ENCODE measurements around the gene LASP1NB.

LASP1NB gene

DNA sequence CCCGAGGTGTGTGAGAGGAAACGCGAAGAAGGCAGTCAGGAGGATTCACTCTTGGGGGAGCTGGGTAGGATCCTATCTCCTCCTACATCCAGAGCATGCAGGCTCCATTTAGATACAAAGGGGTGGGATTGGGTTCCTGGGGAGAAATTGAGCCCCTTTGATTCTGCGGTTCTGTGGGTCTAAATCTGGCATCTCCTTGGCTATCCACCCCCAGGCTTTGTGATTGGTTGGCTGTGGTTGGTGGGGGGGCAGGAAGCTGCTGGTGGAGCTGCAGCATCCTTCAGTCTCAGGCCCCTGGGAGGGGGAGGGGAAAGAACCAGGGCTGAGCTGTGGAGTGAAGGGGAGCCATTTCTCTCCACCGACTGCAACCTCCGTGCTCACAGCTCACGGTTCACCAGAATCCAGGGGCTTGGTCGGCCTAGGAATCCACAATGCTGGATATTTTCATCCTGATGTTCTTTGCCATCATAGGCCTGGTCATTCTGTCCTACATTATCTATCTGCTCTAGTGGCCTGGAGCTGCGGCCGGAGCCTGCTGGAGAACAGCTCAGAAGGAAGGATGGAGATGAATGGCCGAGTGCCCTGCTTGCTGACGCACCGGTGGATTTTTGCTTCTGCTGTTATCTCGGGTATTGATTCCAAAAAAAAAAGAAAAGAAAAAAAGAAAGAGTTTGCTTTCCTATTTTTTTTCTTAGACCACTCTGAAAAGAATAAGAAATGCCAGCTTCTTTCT is at the start of gene LASP1NB:
Gene LASP1NB, plus strand, starts transcription at position 352 of the 733 bp plus-strand sequence.
- DNase-seq: no peak

DNA sequence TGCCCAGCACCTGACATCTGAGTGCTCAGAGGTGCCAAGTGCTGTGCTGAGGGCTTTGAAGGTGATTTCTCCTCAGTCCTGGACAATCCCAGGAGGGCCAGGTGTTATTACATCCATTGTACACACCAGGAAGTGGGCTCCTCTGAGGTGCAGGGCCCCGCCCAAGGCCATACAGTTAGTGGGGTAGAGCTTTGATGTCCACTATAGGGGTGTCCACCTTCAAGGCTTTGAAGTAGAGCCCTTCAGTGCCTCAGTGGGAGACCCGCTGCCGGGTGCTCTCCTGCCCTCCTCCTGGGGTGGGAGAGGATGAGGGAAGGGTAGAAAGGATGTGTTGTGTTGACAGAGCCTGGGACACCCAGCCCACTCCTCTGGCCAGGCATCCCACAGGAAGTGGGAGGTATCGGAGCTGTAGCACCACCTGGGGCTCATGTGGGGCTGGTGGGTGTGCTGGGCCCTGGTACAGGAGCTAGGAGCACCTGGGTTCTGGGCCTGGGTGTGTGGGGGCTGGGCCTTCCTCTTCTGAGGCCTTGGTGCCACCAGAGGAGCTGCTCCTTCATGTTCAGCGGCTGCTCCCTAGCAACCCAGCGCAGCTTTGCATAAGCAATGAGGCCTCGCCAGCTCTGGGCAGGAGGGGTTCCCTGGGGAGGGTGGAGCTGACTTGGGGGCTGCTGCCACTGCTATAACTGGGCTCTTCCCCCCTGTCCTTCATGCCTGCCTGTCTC is 48.1 kb upstream of the LASP1NB start:
- DNase-seq: peak; percentile 42

DNA sequence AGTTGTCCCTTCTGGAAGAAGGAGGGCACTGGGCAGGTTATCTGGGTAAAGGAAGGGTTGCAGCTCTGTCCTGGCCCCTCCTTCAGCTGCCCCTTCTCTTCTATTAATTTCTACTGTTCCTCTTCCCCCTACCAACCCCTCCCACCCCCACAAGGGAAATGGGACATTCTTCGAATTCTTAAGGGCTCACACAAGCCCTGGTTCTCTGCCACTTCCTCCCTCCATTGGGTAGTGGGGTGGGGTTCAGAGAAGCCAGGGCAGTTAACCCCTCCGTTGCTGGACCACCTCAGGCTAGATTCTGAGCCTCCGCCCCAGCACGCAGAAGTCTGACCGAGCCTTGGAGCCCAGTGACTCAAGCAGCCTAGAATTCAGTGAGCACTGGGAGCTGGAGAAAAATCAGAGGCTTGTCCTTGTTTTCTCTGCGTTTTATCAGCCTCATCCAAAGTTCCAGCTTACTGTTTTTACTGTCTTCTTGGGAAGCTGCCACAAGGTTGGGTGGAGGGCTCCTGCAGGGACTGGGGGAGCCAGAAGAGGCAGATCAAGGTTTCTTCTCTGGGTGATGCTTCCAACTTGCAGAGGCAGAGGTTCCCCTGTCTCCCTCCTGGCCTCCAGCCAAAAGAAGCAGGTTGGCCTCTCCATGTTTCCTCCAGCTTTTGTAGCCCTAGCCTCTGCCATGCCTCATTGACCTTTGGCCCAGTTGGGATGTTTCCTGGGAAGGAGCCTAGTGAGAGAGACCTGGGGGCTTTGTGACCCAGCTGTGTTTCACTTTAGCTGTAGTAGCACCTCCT is 45.3 kb upstream of the LASP1NB start:
- DNase-seq: no peak

DNA sequence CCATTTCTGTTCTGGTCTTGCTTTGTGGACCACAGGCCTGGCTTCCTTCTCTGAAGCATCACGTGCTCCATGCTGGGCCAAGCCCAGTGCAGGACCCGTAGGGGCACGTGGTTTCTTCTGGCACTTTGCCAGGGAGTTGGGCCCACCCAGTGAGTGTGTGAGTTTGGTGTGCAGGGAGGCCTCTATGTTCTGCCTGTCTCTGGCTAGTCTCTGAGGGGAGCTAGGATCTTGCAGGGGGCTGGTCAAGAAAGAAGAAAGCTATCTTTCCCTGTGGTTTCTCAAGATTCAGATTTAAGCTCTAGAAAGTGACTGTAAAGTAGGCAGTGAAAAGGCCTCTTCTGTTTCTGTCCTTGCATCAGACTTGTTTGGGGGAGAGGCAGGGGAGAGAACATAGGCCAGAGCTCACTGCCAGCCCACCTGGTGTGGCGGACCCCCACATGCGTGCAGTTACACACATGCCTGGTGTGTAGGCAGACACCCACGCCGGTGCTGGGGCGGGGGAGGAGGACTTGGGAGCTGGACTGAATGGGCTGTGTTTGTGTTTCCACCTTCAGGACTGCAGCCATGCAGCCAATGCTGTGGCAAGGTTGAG is 43.7 kb upstream of the LASP1NB start:
- DNase-seq: no peak

DNA sequence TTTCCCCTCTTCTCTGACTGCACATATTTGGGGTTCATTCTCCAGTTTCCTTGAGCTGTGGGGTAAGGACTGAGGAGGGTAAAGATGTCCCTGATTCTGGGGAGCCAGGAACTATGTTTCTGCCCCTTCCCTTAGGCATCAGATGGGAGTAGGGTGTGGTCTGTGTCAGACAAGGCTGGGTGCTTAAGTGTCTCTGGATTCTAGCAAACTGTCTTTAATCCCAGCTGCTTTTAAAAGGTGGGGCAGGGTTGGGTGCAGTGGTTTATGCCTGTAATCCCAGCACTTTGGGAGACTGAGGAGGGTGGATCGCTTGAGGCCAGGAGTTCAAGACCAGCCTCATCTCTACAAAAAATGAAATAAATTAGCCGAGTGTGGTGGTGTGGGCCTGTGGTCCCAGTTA is 42.5 kb upstream of the LASP1NB start:
- DNase-seq: no peak

DNA sequence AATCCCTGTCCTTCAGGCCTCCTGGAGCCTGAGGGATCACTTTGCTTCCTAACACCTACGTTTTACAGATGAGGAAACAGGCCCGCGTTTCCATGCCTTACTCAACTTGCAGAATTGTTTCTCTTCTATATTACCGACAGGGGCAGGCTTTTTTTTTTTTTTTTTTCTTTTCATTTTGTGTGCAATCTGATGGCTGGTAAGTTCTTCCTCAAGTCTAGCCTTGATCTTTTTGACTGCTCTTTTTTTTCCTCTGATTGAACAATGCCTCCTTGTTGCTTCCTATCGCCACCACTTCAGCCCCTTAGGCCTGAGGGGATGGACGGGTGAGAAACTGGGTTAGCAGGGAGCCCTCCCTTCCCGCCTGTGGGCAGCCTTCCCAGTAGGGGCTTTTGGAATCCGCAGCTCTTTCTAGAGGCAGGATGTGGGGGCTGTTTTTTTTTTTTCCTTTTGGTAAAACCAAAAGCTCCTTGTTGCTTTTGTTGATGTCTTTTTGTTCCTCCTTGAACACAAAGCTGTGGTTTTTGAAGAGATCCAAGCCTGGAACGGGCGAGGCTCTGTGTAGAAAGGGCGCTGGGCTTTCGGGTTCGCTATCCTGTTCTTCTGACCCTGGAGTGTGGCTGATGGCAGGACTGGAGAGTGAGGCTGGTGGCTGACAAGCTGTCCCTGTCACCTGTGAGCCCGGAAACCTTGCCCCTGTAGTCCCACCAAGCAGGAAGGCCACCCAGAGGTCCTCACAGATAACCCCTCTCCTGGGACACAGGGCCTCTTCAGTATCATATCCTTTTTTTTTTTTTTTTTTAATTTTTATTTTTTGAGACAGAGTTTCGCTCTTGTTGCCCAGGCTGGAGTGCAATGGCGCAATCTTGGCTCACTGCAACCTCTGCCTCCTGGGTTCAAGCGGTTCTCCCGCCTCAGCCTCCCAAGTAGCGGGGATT is 41.6 kb upstream of the LASP1NB start:
- DNase-seq: no peak

DNA sequence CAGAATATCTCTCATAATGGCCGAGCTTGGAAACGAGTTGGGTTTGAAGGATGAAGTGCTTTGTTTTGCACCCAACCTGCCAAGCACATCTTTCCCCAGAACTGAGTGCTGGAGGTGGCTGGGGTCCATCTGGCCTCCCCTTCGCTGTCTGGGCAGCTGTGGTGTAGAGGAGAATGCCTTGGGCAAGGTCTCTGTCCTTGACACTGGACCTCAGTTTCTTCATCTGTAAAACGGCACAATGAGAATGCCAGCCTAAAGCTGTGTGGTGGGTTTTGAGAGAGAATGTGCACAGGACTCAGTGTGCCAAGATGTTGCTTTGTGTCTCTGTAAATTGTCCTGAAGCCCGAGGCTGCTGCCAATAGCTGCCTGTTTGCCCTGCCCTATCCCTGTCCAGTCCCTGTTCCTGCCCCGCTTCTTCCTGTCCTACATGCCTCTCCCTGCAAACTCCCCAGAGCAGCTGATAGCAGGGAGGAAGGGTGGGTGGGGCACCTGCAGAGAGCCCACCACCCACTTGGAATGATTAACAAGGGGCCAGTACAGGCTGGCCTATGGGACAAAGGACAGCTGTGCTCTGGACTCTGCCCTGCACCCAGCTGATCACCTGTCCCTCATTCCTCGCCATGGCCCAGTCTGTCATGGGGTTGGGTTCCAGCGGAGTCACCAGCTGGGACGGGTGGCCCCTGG is 40.2 kb upstream of the LASP1NB start:
- DNase-seq: no peak

DNA sequence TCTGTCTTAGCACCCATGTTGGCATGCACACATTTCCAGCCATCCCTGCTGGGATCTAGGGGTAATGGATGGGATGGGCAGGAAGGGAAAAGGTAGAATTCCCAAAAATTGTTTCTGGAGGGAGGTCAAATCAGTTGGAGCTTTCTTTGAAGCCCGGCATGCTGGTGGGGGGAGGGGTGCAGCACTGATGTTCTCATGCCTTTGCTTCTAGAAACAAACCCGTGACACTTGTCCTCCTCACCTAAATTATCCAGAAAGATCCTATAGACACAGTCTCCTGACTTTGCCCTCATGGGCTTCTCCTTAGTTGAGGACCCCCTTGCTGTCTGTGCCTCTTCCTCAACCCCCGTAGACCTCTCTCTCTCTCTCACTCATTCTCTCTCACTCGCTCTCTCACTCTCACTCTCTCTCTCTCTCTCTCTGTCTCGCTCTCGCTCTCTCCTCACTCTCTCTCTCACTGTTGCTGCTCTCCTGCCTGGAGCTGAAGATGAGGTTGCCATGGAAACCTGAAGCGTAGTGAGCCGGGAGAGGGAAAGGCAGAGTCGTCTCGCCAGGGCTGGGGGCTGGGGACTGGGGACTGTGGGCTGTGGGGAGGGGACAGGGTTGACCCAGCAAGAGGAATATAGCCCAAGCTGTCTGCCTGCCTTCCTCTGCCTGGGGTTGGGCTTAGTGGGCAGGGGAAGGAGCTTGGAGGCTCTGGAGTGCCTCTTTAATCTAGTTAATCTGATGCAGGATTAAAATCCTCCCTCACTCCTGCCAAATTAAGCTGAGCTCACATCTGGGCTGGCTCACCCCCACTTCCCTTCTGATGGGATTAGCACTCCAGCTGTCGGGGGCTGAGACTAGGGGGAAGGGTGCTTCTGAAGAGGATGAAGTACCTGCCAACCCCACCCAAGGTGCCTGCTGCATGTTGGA is 39.4 kb upstream of the LASP1NB start:
- no peak for DNase-seq

DNA sequence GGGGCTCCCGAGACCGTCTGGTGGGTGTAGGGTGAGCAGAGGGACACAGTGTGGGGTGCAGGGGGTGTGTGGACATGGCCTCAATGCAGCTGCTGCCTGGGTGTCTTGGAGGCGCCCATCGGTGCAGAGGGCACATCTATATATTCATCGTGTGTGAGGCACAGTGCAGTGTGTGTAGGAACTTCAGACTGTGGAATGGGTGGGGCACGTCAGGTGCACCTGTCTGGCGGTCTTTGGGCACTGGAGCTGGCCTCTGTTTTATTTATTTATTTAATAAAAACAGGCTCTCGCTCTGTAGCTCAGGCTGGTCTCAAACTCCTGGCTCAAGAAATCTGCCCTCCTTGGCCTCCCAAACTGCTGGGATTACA is 38.8 kb upstream of the LASP1NB start:
- no peak for DNase-seq

DNA sequence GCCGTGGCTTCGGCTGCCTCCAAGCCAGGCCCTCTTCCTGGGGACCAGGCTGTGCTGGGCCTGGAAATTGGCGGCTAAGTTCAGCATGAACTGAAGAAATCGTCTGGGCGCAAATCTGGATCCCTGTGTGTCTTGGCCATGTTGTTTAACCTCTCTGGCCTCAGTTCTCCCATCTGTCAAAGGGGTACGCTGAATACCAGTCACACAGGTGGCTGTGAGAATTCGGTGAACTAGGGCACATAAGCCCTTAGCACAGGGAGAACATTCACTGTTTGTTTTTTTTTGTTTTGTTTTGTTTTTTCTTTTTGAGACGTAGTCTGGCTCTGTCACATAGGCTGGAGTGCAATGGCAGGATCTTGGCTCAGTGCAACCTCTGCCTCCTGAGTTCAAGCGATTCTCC is 36.6 kb upstream of the LASP1NB start:
- DNase-seq: no peak

DNA sequence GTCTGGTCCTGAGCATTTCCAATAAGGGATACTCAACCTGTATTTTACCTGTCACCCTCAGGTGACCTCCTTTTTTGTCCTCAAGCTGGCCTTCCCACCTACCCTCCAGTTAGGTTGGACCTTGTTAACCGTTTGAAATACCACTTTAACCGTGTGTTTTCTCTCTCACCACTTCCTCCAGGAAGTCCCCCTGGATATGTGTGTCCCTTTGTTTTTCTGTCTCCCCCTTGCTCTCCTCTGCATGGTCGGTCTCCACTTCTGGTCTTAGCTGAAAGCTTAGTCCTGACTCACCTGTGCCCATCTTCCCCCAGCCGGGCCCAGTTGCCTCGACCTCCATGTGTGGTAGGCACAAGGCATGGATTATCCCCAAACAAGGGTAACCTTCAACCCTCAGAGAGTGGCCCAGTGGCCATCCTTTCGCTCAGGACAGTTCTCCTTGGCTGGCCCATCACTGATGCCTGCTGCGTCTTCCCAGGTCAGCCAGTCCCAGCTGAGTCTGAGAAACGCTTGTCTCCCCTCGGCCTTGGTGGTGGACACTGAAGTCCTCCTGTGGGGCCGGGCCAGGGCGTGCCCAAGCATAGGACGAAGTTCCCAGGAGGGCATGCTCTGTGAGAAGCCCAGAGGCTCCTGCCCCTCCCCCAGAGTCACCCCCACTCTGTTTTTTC is 35.5 kb upstream of the LASP1NB start:
- no peak for DNase-seq

DNA sequence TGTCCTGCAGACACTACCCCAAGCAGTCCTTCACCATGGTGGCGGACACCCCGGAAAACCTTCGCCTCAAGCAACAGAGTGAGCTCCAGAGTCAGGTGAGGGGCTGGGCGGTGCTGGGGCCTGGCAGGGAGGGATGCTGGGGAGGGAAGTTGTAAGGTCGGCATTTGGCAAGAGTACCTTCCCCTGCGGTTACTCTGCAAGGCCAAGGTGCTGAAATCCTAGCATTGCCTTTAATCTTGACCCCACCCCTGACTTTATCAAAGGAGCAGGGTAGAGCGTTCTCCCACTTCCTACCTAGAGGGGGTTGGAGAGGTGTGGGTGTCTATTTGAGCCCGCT is 35.0 kb upstream of the LASP1NB start:
- DNase-seq: no peak

DNA sequence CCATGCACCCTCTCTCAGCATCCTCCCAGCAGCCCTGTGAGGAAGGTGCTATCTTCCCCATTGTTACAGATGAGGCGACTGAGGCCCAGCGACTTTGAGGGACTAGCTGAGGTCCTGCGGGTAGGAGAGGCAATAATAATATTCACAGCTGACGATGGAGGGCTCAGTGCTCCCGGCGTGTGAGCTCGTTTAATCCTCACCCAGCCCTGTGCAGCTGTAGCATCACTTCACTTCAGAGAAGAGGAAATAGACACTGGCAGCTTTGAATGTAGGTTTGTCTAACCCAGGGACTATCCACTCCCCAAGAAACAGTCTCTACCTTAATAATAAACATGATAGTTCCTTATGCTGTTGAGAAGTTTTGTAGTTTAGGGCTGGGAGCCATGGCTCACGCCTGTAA is 34.0 kb upstream of the LASP1NB start:
- DNase-seq: no peak

DNA sequence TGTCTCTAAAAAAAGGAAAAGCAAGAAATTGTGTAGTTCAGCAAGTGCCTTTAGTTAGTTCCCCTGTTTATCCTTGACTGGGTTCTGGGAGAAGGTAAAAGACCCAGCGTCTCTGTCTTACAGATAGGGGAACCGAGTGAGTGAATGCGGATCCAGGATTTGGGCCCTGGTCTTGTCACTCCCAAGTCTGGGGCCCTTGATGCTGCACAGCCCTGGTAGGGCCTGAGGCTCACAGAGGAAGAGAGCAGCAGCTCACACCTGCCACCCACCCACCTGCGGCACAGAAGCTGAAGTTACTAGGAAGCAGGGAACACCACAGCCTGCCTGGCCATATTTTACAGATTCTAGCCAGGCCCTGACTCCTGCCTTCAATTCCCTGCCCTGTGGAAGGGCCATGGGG is 33.3 kb upstream of the LASP1NB start:
- no peak for DNase-seq

DNA sequence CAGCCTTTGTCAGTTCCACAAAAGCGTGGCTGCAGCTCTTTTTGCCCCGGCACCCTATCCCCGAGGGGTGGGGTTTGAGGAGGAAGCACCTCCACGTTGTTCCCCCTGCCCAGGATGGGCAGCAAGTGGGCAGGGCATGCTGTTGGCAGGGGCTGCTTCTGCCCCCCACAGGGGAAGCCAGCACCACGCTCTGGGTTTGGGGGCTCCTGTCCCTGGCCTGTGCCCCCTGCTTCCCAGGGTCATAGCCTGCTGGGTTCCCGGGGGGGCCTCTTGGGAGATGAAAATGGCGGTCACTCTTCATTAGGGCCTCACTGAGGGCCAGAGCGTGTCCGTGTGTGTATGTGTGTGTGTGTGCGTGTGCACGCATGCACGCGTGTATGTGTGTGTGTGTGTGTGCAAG is 32.8 kb upstream of the LASP1NB start:
- no peak for DNase-seq

DNA sequence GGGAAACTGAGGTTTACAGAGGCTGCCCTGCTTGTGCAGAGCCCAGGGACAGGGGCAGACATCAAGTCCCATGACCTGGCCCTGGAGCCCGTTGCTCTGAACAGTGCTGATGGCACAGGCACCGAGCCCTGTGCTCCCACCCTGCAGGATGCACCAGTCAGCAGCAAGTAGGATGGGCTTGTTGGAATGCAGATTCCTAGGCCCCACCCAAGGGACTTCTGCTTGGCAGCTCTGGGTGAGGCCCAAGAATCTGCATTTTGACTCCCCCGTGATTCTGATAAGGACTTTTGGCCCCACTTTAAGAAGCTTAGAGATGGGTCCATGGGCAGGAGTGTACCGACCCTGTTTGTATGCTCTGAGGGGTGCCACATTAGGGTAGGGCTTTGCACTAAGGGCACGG is 32.3 kb upstream of the LASP1NB start:
- DNase-seq: no peak

DNA sequence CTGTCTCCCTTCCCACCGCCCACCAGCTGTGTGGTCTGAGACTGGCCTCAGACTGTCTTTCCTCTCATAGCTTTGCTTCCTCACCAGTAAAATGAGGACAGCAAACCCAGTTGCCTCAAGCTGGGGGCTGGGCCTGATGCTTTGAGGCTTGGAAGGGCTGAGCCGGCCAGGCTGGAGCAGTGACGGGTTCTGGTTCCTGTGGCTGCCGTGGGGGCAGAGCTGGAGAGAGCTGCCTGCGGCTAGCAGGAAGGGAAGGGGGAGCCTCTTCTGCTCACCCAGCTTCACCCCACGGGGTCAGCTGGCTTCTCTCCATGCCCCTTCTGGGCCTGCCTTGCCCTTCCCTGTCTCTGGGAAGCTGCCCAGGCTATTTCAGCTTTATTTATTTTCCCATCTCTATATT is 31.8 kb upstream of the LASP1NB start:
- no peak for DNase-seq

DNA sequence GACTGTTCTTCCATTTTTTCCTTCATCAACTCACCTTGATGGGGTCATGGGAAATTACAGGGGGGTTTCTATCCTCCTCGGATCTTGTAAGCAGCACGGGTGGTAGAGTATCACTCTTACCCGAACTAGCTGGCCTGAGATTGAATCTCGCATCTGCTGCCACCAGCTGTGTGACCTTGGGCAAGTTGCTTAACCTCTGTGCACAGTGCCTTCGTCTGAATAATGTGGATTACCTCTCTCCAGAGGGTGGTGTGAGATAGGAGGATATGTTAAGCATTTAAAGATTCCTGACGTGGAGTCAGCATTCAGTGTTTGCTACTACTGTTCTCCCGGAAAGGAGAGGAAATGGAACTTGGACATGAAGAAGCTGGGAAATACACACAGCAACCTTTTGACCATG is 31.1 kb upstream of the LASP1NB start:
- DNase-seq: no peak

DNA sequence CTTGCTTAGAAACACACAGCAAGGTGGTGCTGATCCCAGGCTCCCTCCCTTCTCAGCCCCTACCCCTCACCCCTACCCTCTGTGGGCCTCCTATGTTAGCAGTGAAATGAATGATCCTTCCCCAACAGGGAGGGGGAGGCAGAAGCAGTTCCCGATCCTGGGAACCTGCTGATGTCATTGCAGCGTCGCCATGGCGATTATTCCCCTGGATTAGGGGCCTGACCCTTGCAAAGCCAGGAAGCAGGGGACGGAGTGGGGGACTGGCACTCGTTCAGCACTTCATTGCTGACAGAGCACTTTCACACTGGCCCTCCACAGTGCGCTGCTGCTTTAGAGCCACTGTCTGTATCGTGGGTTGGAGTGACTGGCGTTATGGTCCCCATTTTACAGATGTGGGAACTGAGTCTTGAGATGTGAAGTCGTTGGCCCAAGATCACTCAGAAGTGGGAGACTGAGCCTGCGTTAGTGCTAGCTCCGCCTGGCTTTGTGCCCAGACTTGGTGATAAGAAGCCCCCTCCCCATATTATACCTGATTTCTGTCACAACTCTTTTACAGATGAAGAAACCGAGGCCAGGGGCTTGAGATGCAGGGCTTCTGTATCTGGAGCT is 29.0 kb upstream of the LASP1NB start:
- DNase-seq: no peak

DNA sequence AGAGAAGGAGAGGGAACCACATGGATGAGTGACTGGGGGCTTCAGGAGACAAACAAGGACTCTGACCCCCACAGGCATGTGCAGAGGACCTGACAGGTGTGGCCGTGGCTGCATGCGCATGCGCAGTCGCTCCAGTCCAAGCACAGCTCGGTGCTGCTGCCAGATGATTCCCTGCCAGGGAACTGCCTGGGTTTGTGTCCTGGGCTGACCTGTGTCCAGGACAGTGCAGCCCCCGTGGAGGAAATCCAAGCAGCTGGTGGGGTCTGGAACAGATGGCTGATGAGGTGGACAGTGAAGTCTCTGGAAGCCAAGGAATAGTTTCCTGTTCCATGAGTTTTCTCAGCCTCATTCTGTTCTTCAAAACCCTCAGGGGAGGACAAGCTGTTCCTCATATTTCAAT is 28.2 kb upstream of the LASP1NB start:
- DNase-seq: no peak

Data from RPMI8226 (cell line).